GM18951 (cell line): Measurements from ENCODE around the gene FNDC5.

ENCODE experiments used
- POLR2A ChIP-seq: IDR thresholded peaks from 4 replicates; pipeline ENCODE4 v1.6.1; 2011; ENCODE audit warnings: mild to moderate bottlenecking; ENCODE audit not compliant: insufficient read length, insufficient read depth; ENCODE audit errors: extremely low read depth
- in situ Hi-C: fragments of 300-500 bp; cut with MboI; formaldehyde crosslinking; loops from one replicate; pipeline ENCODE4 v1.12.0; 2022; ENCODE audit warnings: low sequenced_read_pairs, mixed read lengths, inconsistent platforms; ENCODE audit not compliant: unreplicated experiment

FNDC5 gene

GRCh38 chr1:32817159-32817814 is 53.4 kb downstream of the FNDC5 start, which contains the start of the genes S100PBP and YARS1:
S100PBP (plus strand) TSS chr1:32817653; CDS start chr1:32826100, 8,447 bp downstream.
YARS1 (minus strand) TSS chr1:32817358; CDS start chr1:32817244, 114 bp downstream.
- in situ Hi-C loops, result no loop called here

DNA sequence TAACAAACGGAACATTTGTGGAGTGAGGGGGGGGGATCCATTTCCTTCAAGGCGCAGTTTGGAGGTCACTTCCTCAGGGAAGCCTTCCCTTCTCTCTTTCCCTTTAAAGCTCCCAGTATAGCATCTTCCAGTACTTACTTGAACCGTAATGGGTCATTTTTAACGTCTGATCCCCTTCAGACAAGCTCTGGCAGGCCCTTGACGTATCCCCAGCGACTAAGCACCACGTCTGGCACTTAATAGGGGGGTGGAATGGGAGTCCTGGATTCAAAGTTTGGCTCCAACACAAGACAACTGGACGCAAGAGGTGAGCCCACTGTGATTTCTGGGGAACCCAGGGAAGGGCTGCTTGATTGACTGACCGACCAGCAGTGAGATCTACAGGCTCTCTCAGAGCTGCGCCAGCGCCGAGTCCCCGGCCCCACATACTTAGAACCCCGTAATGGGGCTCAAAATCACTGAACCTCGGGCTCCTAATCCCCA is 54.0 kb downstream of the FNDC5 start:
- TF ChIP-seq POLR2A, result no peak

More at GRCh38 chr1:32817159-32817814, 53.4 kb downstream of the FNDC5 start, which contains the start of the genes S100PBP and YARS1:
- peak; percentile 83 for TF ChIP-seq POLR2A

GRCh38 chr1:32813941-32814739 is 56.6 kb downstream of the FNDC5 start:
- no peak for TF ChIP-seq POLR2A
- in situ Hi-C loops, result no loop called here

More for the DNA sequence above, 54.0 kb downstream of the FNDC5 start:
- in situ Hi-C loops, result no loop called here
